PC-9 (cell line): ENCODE results near the gene RASL11B. TPM values are rescaled to one million over a fixed set of nuclear protein-coding genes. Genes with fewer than 3 reads are reported as not detected.

Source experiments
- BruUV-seq: library from RNA; stranded (reverse); fragments of 400-500 nt; replicated peaks from 2 replicates; lab custom pipeline; 2021; lab: Mats Ljungman, UMichigan
- CTCF ChIA-PET: fragments of 300-600 bp; sonication (Branson Sonifier 250); formaldehyde crosslinking; loops from one replicate; lab custom pipeline; 2022; ENCODE audit warnings: antibody characterized with exemption; lab: Charles Lee
- POLR2A ChIA-PET: fragments of 300-600 bp; sonication (Branson Sonifier 250); formaldehyde crosslinking; loops from one replicate; lab custom pipeline; 2022; ENCODE audit warnings: antibody characterized with exemption; ENCODE audit not compliant: unreplicated experiment; lab: Charles Lee
- DNase-seq, 2 experiments: peaks; one replicate each; pipeline versions ENCODE4 v3.0.0 to v3.0.0-alpha.2; 2015 to 2022; ENCODE audit warnings: mixed read lengths in 1 of 2
- H2AFZ ChIP-seq: fragments of 200-600 bp; sonication (generic); 2 replicates; pipeline ENCODE4 v1.8.1; 2017; ENCODE audit warnings: antibody characterized with exemption
- H3F3A ChIP-seq: fragments of 200-600 bp; sonication (generic); 2 replicates; pipeline ENCODE4 v1.8.1; 2017; ENCODE audit warnings: antibody characterized with exemption, mild to moderate bottlenecking, low read depth; ENCODE audit not compliant: insufficient read depth
- H3K27ac ChIP-seq: fragments of 200-600 bp; sonication (generic); 2 replicates; pipeline ENCODE4 v1.6.1; 2016; ENCODE audit warnings: mixed run types
- H3K27me3 ChIP-seq: fragments of 200-600 bp; sonication (generic); 2 replicates; pipeline ENCODE4 v1.6.1; 2016; ENCODE audit warnings: low read depth, mixed run types; ENCODE audit not compliant: insufficient read depth
- H3K36me3 ChIP-seq: fragments of 200-600 bp; sonication (generic); 2 replicates; pipeline ENCODE4 v1.6.1; 2016; ENCODE audit warnings: low read depth, mixed run types
- H3K4me1 ChIP-seq: fragments of 200-600 bp; sonication (generic); replicated peaks from 2 replicates; pipeline ENCODE4 v1.6.1; 2016; ENCODE audit warnings: mixed run types; ENCODE audit not compliant: insufficient read depth
- H3K4me2 ChIP-seq: fragments of 200-600 bp; sonication (generic); 2 replicates; pipeline ENCODE4 v1.6.1; 2017; ENCODE audit warnings: mixed run types
- H3K4me3 ChIP-seq: fragments of 200-600 bp; sonication (generic); 2 replicates; pipeline ENCODE4 v1.6.1; 2016; ENCODE audit warnings: mixed run types
- H3K79me2 ChIP-seq: fragments of 200-600 bp; sonication (generic); 2 replicates; pipeline ENCODE4 v1.6.1; 2017; ENCODE audit warnings: low read depth, mixed run types
- H3K9me2 ChIP-seq: fragments of 200-600 bp; sonication (generic); 2 replicates; pipeline ENCODE4 v1.8.1; 2017; ENCODE audit warnings: mild to moderate bottlenecking; ENCODE audit not compliant: insufficient read depth
- H3K9me3 ChIP-seq: fragments of 200-600 bp; sonication (generic); 2 replicates; pipeline ENCODE4 v1.8.1; 2016; ENCODE audit warnings: low read depth; ENCODE audit not compliant: insufficient read depth
- H4K20me1 ChIP-seq: fragments of 200-600 bp; sonication (generic); 2 replicates; pipeline ENCODE4 v1.8.1; 2017; ENCODE audit not compliant: insufficient read depth
- CTCF ChIP-seq: fragments of 200-600 bp; sonication (generic); conservative IDR thresholded peaks from 2 replicates; pipeline ENCODE4 v1.6.1; 2017; ENCODE audit warnings: mixed run types, antibody characterized with exemption, mild to moderate bottlenecking, moderate library complexity
- EZH2 ChIP-seq: fragments of 200-600 bp; sonication (generic); IDR thresholded peaks from 2 replicates; pipeline ENCODE4 v1.8.0; 2017; ENCODE audit warnings: antibody characterized with exemption, low read depth
- intact Hi-C: fragments of 100-400 bp; cut with micrococcal nuclease; formaldehyde crosslinking; loops from one replicate; pipeline ENCODE4 v1.10.0; 2022; ENCODE audit not compliant: unreplicated experiment
- total RNA-seq: library from RNA; stranded (reverse); gene quantifications from 2 replicates; pipeline ENCODE4 v1.2.3, GENCODE V29; 2021

RASL11B gene
- total RNA-seq, 1 experiment from 2014 or later: not detected

- no TSS peak for BruUV-seq
- Histone ChIP-seq H3K27ac (no peak overlapping the region), H3K4me1 (no peaks in the 10 kb centered on the region), H3K9me3 (no peaks in the 10 kb centered on the region), H3K4me2 (no peak overlapping the region), H3K79me2 (no peaks in the 10 kb centered on the region), H3K9me2 (no peaks in the 10 kb centered on the region), H3F3A (no peaks in the 10 kb centered on the region), H3K36me3 (no peaks in the 10 kb centered on the region), H4K20me1 (no peaks in the 10 kb centered on the region), H2AFZ (no peak overlapping the region), H3K4me3 (no peak overlapping the region), H3K27me3 (no peaks in the 10 kb centered on the region)
- intact Hi-C loops: no loop called here
- DNase-seq: no peak
- CTCF ChIA-PET: no interaction called here
- POLR2A ChIA-PET: no interaction called here
- TF ChIP-seq EZH2 (no peak), CTCF (no peak)
These were observed 30.8 kb downstream of the RASL11B start for GRCh38 chr4:52892880-52893279.

DNA sequence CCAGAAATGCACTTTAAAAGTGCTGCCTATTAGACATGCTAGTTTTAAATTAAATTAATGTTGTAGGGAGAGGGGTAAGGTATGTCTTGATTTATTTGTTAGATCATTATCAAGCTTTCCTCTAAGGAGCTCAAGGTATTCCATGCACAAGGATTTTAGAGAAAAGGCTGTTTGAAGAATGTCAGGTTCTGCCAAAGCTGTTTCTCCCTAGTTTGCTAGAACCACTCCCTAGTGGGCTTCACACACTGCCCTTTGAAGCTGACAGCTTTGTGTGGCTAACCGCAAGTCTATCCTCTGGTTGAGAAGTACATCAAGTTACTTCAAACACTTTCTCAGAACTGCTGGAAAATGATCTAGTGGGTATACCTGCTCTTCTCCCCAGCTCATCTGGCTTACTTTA lies 32.3 kb downstream of the RASL11B start:
- no peak for TF ChIP-seq CTCF
- no peak for TF ChIP-seq EZH2

GRCh38 chr4:52903273-52903672 lies 41.2 kb downstream of the RASL11B start:
- no peaks in the 10 kb centered on the region for H3K27me3 ChIP-seq
- no peak overlapping the region for H2AFZ ChIP-seq
- H3K4me2 ChIP-seq: no peak overlapping the region
- TF ChIP-seq EZH2: no peak
- TF ChIP-seq CTCF: no peak
- no peaks in the 10 kb centered on the region for H3K9me3 ChIP-seq
- no TSS peak for BruUV-seq
- no peaks in the 10 kb centered on the region for H3K4me1 ChIP-seq
- ChIA-PET POLR2A (no interaction called here), CTCF (no interaction called here)
- H3K27ac ChIP-seq: no peak overlapping the region
- no peaks in the 10 kb centered on the region for H3K36me3 ChIP-seq
- no peaks in the 10 kb centered on the region for H3F3A ChIP-seq
- no peaks in the 10 kb centered on the region for H3K9me2 ChIP-seq
- intact Hi-C loops: no loop called here
- no peaks in the 10 kb centered on the region for H3K79me2 ChIP-seq
- no peak overlapping the region for H3K4me3 ChIP-seq
- H4K20me1 ChIP-seq: no peaks in the 10 kb centered on the region
- DNase-seq: no peak

More for the DNA sequence above, 32.3 kb downstream of the RASL11B start:
- Histone ChIP-seq H3K79me2 (no peaks in the 10 kb centered on the region), H3F3A (no peaks in the 10 kb centered on the region), H3K9me2 (no peaks in the 10 kb centered on the region), H3K27ac (no peak overlapping the region), H3K9me3 (no peaks in the 10 kb centered on the region), H3K4me1 (no peaks in the 10 kb centered on the region), H3K4me2 (no peak overlapping the region), H2AFZ (no peak overlapping the region), H3K4me3 (no peak overlapping the region), H3K27me3 (no peaks in the 10 kb centered on the region), H3K36me3 (no peaks in the 10 kb centered on the region), H4K20me1 (no peaks in the 10 kb centered on the region)
- no TSS peak for BruUV-seq
- ChIA-PET CTCF (no interaction called here), POLR2A (interaction anchor here (0.7 kb wide), 1 partner anchor 552 kb away, joined by 5 read pairs; no protein-coding TSS in a partner anchor)
- no peak for DNase-seq
- intact Hi-C loops: no loop called here
